SH-SY5Y (cell line): ENCODE results near the gene KRTAP2-4.

ENCODE experiments used
- GATA2 ChIP-seq: IDR thresholded peaks from 2 replicates; pipeline ENCODE4 v1.6.1; 2011; ENCODE audit warnings: mild to moderate bottlenecking, low read depth, low read length
- GATA3 ChIP-seq: IDR thresholded peaks from 2 replicates; pipeline ENCODE4 v1.6.1; 2011; ENCODE audit warnings: low read depth, mild to moderate bottlenecking, low read length, moderate library complexity

DNA sequence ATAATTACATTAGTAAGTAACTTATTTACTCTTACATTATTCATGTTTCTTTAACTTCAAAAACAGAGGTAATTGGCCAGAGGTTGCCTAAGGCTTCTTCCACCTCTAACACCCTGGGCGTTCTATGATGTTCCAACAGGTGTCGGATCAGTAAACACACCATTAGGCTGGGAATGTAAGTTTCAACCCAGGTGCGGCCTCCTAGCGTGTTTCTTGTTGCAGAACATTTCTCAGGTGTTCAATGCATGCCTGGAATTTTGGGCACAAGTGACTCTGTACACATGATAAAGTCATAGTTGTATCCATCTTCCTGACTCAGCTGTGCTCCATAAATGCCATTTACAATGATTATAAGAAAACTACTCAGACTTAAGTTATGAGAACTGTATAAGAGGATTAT is 11.7 kb downstream of the KRTAP2-4 start:
- TF ChIP-seq GATA3 (no peak), GATA2 (no peak)
